ENCODE results near the gene TNFRSF4.

DNA sequence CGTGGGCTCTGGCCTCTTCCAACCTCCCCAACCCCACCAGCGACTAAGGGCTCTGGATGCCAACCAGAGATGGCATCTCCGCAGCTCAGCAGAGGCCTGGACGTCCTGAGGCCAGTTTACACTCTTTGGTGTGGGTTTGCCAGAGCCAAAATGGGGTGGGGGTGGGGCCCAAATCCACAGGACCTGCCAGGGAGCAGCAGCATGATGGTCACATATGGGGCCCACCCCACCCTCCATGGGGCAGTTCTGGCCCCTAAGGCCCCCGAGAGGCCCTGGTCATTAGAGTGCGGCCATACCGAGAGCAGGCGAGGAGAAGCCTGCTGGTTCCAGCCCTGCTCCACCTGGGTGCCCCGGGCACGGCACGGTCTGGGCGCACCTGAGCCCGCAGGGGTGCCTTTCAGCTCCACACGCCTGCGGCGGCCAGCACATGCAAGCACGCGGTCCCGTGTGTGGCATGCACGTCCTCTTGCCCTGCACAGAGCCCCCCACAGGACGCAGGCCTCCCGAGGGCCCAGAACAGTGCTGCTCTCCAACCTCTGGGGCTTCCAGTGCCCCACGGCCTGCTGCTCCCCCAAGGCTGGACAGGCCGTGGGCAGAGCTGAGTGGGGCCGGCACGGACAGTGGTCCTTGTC lies 27.8 kb upstream of the TNFRSF4 start:
- TF ChIP-seq, protein P1, sequence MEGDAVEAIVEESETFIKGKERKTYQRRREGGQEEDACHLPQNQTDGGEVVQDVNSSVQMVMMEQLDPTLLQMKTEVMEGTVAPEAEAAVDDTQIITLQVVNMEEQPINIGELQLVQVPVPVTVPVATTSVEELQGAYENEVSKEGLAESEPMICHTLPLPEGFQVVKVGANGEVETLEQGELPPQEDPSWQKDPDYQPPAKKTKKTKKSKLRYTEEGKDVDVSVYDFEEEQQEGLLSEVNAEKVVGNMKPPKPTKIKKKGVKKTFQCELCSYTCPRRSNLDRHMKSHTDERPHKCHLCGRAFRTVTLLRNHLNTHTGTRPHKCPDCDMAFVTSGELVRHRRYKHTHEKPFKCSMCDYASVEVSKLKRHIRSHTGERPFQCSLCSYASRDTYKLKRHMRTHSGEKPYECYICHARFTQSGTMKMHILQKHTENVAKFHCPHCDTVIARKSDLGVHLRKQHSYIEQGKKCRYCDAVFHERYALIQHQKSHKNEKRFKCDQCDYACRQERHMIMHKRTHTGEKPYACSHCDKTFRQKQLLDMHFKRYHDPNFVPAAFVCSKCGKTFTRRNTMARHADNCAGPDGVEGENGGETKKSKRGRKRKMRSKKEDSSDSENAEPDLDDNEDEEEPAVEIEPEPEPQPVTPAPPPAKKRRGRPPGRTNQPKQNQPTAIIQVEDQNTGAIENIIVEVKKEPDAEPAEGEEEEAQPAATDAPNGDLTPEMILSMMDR (IDR thresholded peaks at IDR 0.05) = no peak
- no peak for TF ChIP-seq POLR2AphosphoS5 (IDR thresholded peaks at IDR 0.05)
